Colonic mucosa (tissue), 4 donors: ENCODE data around the gene MDN1. TPM values are rescaled to one million over a fixed set of nuclear protein-coding genes. Genes with fewer than 3 reads are reported as not detected.

ENCODE experiments used
- DNase-seq: peaks from one replicate; pipeline ENCODE4 v3.0.0-alpha.2; 2020
- H3K27ac ChIP-seq: fragments of 200-600 bp; one replicate; pipeline ENCODE4 v1.8.0; 2021
- H3K27me3 ChIP-seq: fragments of 200-600 bp; one replicate; pipeline ENCODE4 v1.8.0; 2021
- H3K36me3 ChIP-seq: fragments of 200-600 bp; one replicate; pipeline ENCODE4 v1.8.0; 2021
- H3K4me1 ChIP-seq: fragments of 200-600 bp; one replicate; pipeline ENCODE4 v1.8.0; 2021; ENCODE audit warnings: mild to moderate bottlenecking
- H3K4me3 ChIP-seq: fragments of 200-600 bp; one replicate; pipeline ENCODE4 v1.8.0; 2021
- H3K9ac ChIP-seq, 2 donors: one replicate each; pipeline ENCODE4 v1.7.0; 2013; ENCODE audit warnings: control low read depth in 2 of 2, low read depth in 2 of 2, low read length in 2 of 2
- H3K9me3 ChIP-seq: fragments of 200-600 bp; one replicate; pipeline ENCODE4 v1.8.0; 2021
- CTCF ChIP-seq: fragments of 200-600 bp; IDR thresholded peaks from one replicate; pipeline ENCODE4 v1.8.0; 2022; ENCODE audit warnings: antibody characterized with exemption, mild to moderate bottlenecking
- intact Hi-C: fragments of 100-400 bp; cut with DNase I; formaldehyde crosslinking; loops from one replicate; pipeline ENCODE4 v1.14.1; 2022
- total RNA-seq, 2 donors: library from RNA; stranded (reverse); fragmentation: NEBNext Ultra II Directional in 1 of 2; extraction: Animal tissue kit (Norgen Biotek cat#: 25700) in 1 of 2; gene quantifications; one replicate each; pipeline ENCODE4 v1.2.1, GENCODE V29; 2021
- donor health status: healthy.
- donor health status: DM: no; HTN: no; CAD: no.
- donor health status: DM: no; HTN: no; CAD: no.

MDN1 gene
- total RNA-seq, 2 donors from 2014 or later: 17.5 to 30.7 TPM

DNA sequence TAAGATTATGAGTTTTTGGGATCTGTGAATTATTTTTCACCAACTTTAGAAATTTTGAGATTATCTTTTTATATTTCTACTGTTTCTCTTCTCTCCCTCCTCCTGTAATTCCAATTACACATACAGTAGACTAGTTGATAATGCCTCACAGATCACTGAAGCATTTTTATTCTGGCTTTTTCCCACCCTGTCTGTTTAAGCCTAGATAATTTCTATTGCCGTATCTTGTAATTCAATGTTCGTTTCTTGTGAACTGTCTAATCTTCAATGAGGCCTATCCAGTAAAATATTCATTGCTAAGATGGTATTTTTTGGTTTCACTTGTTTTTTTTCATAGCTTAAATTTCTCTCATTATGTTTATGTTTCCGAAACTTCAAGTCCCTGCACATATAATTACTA lies 12.0 kb downstream of the MDN1 start:
- DNase-seq: no peak
- TF ChIP-seq CTCF: no peak
- Histone ChIP-seq H3K27ac (no peak overlapping the region), H3K27me3 (no peaks in the 10 kb centered on the region), H3K9me3 (no peaks in the 10 kb centered on the region), H3K36me3 (no peaks in the 10 kb centered on the region), H3K4me1 (no peaks in the 10 kb centered on the region), H3K9ac (no peak overlapping the region), H3K4me3 (no peak overlapping the region)
- intact Hi-C loops: no loop called here

GRCh38 chr6:89805814-89806371 lies 13.7 kb downstream of the MDN1 start:
- intact Hi-C loops: no loop called here
- no peak overlapping the region for H3K4me3 ChIP-seq
- no peaks in the 10 kb centered on the region for H3K36me3 ChIP-seq
- no peak for DNase-seq
- H3K27ac ChIP-seq: no peak overlapping the region
- H3K9me3 ChIP-seq: no peaks in the 10 kb centered on the region
- H3K4me1 ChIP-seq: no peaks in the 10 kb centered on the region
- TF ChIP-seq CTCF: no peak
- H3K9ac ChIP-seq: no peak overlapping the region
- H3K27me3 ChIP-seq: no peaks in the 10 kb centered on the region

GRCh38 chr6:89803271-89803670 lies 16.3 kb downstream of the MDN1 start:
- no peaks in the 10 kb centered on the region for H3K36me3 ChIP-seq
- H3K27ac ChIP-seq: no peak overlapping the region
- H3K4me3 ChIP-seq: no peak overlapping the region
- no peak for DNase-seq
- TF ChIP-seq CTCF: no peak
- H3K9ac ChIP-seq: no peak overlapping the region
- H3K4me1 ChIP-seq: no peaks in the 10 kb centered on the region
- H3K27me3 ChIP-seq: no peaks in the 10 kb centered on the region
- intact Hi-C loops: no loop called here
- no peaks in the 10 kb centered on the region for H3K9me3 ChIP-seq

DNA sequence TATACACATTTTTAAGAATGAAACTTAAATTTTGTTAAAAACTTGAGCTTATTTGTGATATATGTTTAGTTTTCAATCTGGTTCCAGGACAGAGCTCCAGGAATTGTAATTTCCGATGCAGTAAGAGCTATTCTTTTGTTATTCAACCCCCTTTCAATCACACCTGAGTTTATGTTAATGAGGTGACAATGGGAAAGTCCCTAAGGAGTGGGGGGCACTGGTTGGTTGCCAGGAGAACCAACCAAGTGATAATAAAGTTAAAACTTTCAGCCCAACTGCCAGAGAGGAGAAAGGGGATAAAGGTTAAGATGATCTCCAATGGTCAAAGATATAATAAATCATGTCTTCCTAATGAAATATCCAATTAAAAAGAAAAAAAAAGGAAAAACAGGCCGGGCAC lies 19.8 kb downstream of the MDN1 start:
- no peak for TF ChIP-seq CTCF
- DNase-seq: no peak
- Histone ChIP-seq H3K9ac (no peak overlapping the region), H3K27ac (no peak overlapping the region), H3K36me3 (no peaks in the 10 kb centered on the region), H3K4me3 (no peak overlapping the region), H3K27me3 (no peaks in the 10 kb centered on the region), H3K9me3 (no peaks in the 10 kb centered on the region), H3K4me1 (no peaks in the 10 kb centered on the region)
- intact Hi-C loops: no loop called here

GRCh38 chr6:89799096-89799495 lies 20.5 kb downstream of the MDN1 start:
- no peak overlapping the region for H3K9ac ChIP-seq
- intact Hi-C loops: no loop called here
- no peaks in the 10 kb centered on the region for H3K36me3 ChIP-seq
- no peak for DNase-seq
- H3K4me3 ChIP-seq: no peak overlapping the region
- no peaks in the 10 kb centered on the region for H3K4me1 ChIP-seq
- H3K27ac ChIP-seq: no peak overlapping the region
- TF ChIP-seq CTCF: no peak
- no peaks in the 10 kb centered on the region for H3K9me3 ChIP-seq
- no peaks in the 10 kb centered on the region for H3K27me3 ChIP-seq
